WTC11 (cell line): ENCODE results near the gene BABAM2.

ENCODE experiments used
- ATF1 ChIP-seq: sonication (generic); formaldehyde crosslinking; IDR thresholded peaks from 2 replicates; pipeline ENCODE4 v1.8.1; 2023; ENCODE audit warnings: mild to moderate bottlenecking, moderate library complexity, missing genetic modification reagents
- ATF2 ChIP-seq: sonication (generic); formaldehyde crosslinking; IDR thresholded peaks from 2 replicates; pipeline ENCODE4 v1.8.1; 2022; ENCODE audit warnings: low read depth, missing genetic modification reagents, borderline replicate concordance
- ATF6 ChIP-seq: sonication (generic); formaldehyde crosslinking; IDR thresholded peaks from 2 replicates; pipeline ENCODE4 v1.8.1; 2023; ENCODE audit warnings: mild to moderate bottlenecking, missing genetic modification reagents
- CREB1 ChIP-seq: sonication (generic); formaldehyde crosslinking; IDR thresholded peaks from 2 replicates; pipeline ENCODE4 v1.8.0; 2023; ENCODE audit warnings: mild to moderate bottlenecking, missing genetic modification reagents
- CTCF ChIP-seq: fragments of 200-600 bp; IDR thresholded peaks from 2 replicates; pipeline ENCODE4 v1.8.0; 2022; ENCODE audit warnings: antibody characterized with exemption
- ELF4 ChIP-seq: sonication (generic); formaldehyde crosslinking; IDR thresholded peaks from 2 replicates; pipeline ENCODE4 v1.8.1; 2022; ENCODE audit warnings: low read depth, mild to moderate bottlenecking, moderate library complexity, missing genetic modification reagents
- ETV6 ChIP-seq: sonication (generic); formaldehyde crosslinking; IDR thresholded peaks from 2 replicates; pipeline ENCODE4 v1.8.1; 2022; ENCODE audit warnings: mild to moderate bottlenecking, missing genetic modification reagents
- IRF2 ChIP-seq: sonication (generic); formaldehyde crosslinking; IDR thresholded peaks from 2 replicates; pipeline ENCODE4 v1.8.0; 2022; ENCODE audit warnings: low read depth, missing genetic modification reagents, borderline replicate concordance
- JAZF1 ChIP-seq: fragments of 250-450 bp; sonication (Bioruptor Pico); IDR thresholded peaks from 2 replicates; pipeline ENCODE4 v1.9.0; 2021; ENCODE audit warnings: moderate library complexity, mild to moderate bottlenecking, inconsistent platforms
- OVOL2 ChIP-seq: fragments of 250-450 bp; sonication (Bioruptor Pico); IDR thresholded peaks from 2 replicates; pipeline ENCODE4 v1.9.0; 2021; ENCODE audit warnings: mild to moderate bottlenecking, borderline replicate concordance
- SP1 ChIP-seq: sonication (generic); formaldehyde crosslinking; conservative IDR thresholded peaks from 2 replicates; pipeline ENCODE4 v1.8.1; 2022; ENCODE audit warnings: missing genetic modification reagents
- USF2 ChIP-seq: sonication (generic); formaldehyde crosslinking; IDR thresholded peaks from 2 replicates; pipeline ENCODE4 v1.8.1; 2023; ENCODE audit warnings: mild to moderate bottlenecking, missing genetic modification reagents, moderate library complexity
- ZNF317 ChIP-seq: sonication (generic); formaldehyde crosslinking; IDR thresholded peaks from 2 replicates; pipeline ENCODE4 v1.8.1; 2023; ENCODE audit warnings: low read depth, mild to moderate bottlenecking, moderate library complexity, missing genetic modification reagents, borderline replicate concordance
- ZNF416 ChIP-seq: fragments of 250-450 bp; sonication (Bioruptor Pico); IDR thresholded peaks from 2 replicates; pipeline ENCODE4 v1.9.0; 2021; ENCODE audit warnings: mild to moderate bottlenecking, inconsistent platforms

GRCh38 chr2:28364610-28365009, 474.1 kb downstream of the BABAM2 start:
- no peak for TF ChIP-seq CTCF
- no peak for TF ChIP-seq OVOL2
- no peak for TF ChIP-seq CREB1 (CRISPR knock-in tag)
- TF ChIP-seq ZNF416 (CRISPR knock-in tag): no peak
- TF ChIP-seq USF2 (CRISPR knock-in tag): no peak
- no peak for TF ChIP-seq ELF4 (CRISPR knock-in tag)
- TF ChIP-seq ATF1: no peak
- no peak for TF ChIP-seq SP1 (CRISPR knock-in tag)
- no peak for TF ChIP-seq ZNF317 (CRISPR knock-in tag)
- no peak for TF ChIP-seq IRF2
- no peak for TF ChIP-seq ATF6 (CRISPR knock-in tag)
- no peak for TF ChIP-seq JAZF1 (CRISPR knock-in tag)
- no peak for TF ChIP-seq ETV6
- TF ChIP-seq ATF2: no peak
